Lower lobe of right lung (tissue), 2 donors: ENCODE measurements around the gene KLF7. TPM values are rescaled to one million over a fixed set of nuclear protein-coding genes. Genes with fewer than 3 reads are reported as not detected.
A peak's percentile ranks its signal among the peaks of the same experiment; 100 is the strongest.

ENCODE experiments used
- ATAC-seq, 2 donors: fragments of 200-7000 bp; cut with Tn5 transposase; one replicate each; pipeline ENCODE4 v1.9.1; 2020 to 2022; ENCODE audit warnings: mild to moderate bottlenecking in 2 of 2, moderate library complexity in 2 of 2
- DNase-seq: peaks from one replicate; pipeline ENCODE4 v3.0.0-alpha.2; 2020
- H3K27ac ChIP-seq: fragments of 200-600 bp; one replicate; pipeline ENCODE4 v1.8.0; 2022
- H3K27me3 ChIP-seq: fragments of 200-600 bp; one replicate; pipeline ENCODE4 v1.8.0; 2022; ENCODE audit warnings: low read depth
- H3K36me3 ChIP-seq: fragments of 200-600 bp; one replicate; pipeline ENCODE4 v1.8.0; 2022; ENCODE audit warnings: mild to moderate bottlenecking
- H3K4me1 ChIP-seq: fragments of 200-600 bp; one replicate; pipeline ENCODE4 v1.8.0; 2022
- H3K4me3 ChIP-seq: fragments of 200-600 bp; one replicate; pipeline ENCODE4 v1.8.0; 2022; ENCODE audit warnings: mild to moderate bottlenecking
- H3K9me3 ChIP-seq: fragments of 200-600 bp; one replicate; pipeline ENCODE4 v1.8.0; 2022
- intact Hi-C: fragments of 100-400 bp; cut with DNase I; formaldehyde crosslinking; loops from one replicate; pipeline ENCODE4 v1.11.0; 2022
- total RNA-seq: library from RNA; stranded (reverse); fragmentation: NEBNext Ultra II Directional; extraction: Animal tissue kit (Norgen Biotek cat#: 25700); gene quantifications from one replicate; pipeline ENCODE4 v1.2.1, GENCODE V29; 2021
- TF ChIP-seq, protein P1 (sequence below): fragments of 200-600 bp; IDR thresholded peaks from one replicate; pipeline ENCODE4 v1.8.0; 2022; ENCODE audit warnings: antibody characterized with exemption, mild to moderate bottlenecking
- donor health status: DM: no; HTN: yes; CAD: no; lungs with severe emphysema.

KLF7 gene
- total RNA-seq, 1 donor from 2014 or later, result 66.5 TPM

DNA sequence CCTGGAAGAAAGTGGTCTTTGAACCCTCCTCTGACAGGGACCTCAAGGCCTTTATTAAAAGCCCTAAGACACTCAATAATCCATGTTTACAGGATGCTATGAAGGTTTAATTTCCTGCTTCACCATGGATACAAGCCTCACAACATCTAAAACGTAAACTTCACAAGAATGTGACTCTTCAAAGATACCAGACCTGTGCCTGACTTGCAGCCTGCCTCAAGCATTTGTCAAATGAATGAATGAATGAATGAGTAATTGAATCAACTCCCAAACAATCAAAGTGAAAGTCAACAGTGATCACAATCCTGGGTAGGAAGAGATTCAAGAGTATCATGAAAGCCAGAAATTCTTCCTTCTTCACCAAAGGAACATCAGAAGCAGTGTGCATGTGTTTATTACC is 30.4 kb downstream of the KLF7 start:
- TF ChIP-seq, protein P1, sequence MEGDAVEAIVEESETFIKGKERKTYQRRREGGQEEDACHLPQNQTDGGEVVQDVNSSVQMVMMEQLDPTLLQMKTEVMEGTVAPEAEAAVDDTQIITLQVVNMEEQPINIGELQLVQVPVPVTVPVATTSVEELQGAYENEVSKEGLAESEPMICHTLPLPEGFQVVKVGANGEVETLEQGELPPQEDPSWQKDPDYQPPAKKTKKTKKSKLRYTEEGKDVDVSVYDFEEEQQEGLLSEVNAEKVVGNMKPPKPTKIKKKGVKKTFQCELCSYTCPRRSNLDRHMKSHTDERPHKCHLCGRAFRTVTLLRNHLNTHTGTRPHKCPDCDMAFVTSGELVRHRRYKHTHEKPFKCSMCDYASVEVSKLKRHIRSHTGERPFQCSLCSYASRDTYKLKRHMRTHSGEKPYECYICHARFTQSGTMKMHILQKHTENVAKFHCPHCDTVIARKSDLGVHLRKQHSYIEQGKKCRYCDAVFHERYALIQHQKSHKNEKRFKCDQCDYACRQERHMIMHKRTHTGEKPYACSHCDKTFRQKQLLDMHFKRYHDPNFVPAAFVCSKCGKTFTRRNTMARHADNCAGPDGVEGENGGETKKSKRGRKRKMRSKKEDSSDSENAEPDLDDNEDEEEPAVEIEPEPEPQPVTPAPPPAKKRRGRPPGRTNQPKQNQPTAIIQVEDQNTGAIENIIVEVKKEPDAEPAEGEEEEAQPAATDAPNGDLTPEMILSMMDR, result no peak
- DNase-seq, result no peak
- intact Hi-C loops, result no loop called here
- Histone ChIP-seq H3K4me3 (no peak overlapping the region), H3K9me3 (no peaks in the 10 kb centered on the region), H3K27ac (peak overlapping the region; percentile 76), H3K4me1 (peaks cover 97% of the 10 kb centered on the region), H3K36me3 (no peaks in the 10 kb centered on the region), H3K27me3 (no peaks in the 10 kb centered on the region)
- ATAC-seq, result peak; percentile 11 to 43

DNA sequence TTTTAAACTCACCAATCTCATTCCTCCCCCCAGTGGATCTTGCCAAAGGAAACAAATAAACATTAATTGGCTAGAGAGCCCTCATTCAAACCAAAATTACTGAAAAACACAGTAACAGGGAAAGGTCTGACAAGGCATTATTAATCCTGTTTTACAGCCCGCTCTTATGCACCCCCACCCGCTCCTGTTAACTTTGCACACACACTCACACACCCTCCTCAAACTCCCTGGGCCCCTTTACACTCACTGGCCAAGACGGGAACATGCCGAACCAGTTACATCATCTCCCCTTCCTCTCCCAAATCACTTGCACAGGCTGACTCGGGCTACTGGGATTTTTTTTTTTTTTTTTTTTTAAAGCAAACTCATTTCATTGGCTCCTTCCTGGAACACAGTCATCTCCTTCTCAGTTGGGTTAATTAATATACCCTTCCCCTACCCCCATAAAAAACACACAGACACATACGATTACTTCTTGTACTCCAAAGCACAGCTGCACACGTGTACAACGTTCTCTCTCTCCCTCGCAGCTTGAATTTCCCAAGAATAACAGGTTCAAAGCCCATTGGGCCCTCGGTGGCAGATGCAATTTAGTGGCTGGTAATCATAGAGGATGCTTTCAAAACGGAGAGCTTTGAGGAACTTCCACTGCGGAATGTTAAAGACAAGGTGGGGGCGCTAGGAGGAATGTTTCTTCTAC is 31.8 kb downstream of the KLF7 start:
- Histone ChIP-seq H3K27me3 (no peaks in the 10 kb centered on the region), H3K4me1 (peaks cover 94% of the 10 kb centered on the region), H3K9me3 (no peaks in the 10 kb centered on the region), H3K4me3 (no peak overlapping the region), H3K27ac (peak overlapping the region; percentile 76), H3K36me3 (no peaks in the 10 kb centered on the region)
- peak; percentile 94 to 95 for ATAC-seq
- intact Hi-C loops, result no loop called here
- TF ChIP-seq, protein P1, result no peak
- DNase-seq, result peak; percentile 78

DNA sequence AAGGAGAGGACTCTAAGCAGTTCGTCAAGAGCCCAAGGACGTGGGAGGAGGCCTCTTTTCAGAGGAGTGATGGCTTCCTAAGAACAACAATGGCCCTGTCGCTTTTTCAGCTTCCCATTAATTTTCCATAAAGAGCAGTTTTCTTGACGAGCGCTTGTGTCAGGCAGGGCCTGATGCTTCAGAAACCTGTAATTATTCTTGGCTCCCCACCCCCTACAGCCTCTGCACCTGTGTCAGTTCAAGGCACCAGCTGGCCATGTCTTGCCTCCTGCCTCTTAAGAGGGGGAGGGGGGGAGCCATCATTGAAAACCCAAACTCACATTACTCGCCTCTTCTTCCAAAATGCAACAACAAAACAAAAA is 32.3 kb downstream of the KLF7 start:
- Histone ChIP-seq H3K4me1 (peaks cover 90% of the 10 kb centered on the region), H3K9me3 (no peaks in the 10 kb centered on the region), H3K4me3 (no peak overlapping the region), H3K27me3 (no peaks in the 10 kb centered on the region), H3K36me3 (no peaks in the 10 kb centered on the region), H3K27ac (peak overlapping the region; percentile 76)
- intact Hi-C loops, result no loop called here
- no peak for DNase-seq
- TF ChIP-seq, protein P1, result no peak
- peak in 1 of 2 donors; percentile 13 for ATAC-seq

DNA sequence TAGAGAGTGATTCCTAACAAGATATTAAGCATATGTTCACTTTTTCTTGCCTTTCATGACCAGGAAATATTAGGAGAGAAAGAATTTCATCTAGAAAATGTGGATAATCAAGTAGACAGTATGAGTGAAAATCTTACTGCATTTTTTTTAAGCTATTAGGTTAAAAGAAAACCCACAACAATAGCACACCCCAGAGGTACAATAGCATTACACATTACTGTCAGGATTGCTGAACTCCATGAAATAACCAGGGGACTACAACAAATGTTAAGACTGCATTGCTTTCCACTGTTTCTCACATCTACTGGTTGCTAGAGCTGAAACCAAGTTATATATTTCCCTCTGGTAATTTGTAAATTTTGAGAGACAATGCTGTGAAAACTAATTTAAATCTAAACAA is 33.7 kb downstream of the KLF7 start:
- Histone ChIP-seq H3K4me3 (no peak overlapping the region), H3K36me3 (no peaks in the 10 kb centered on the region), H3K27ac (peak overlapping the region; percentile 76), H3K27me3 (no peaks in the 10 kb centered on the region), H3K9me3 (no peaks in the 10 kb centered on the region), H3K4me1 (peaks cover 76% of the 10 kb centered on the region)
- no peak for DNase-seq
- intact Hi-C loops, result no loop called here
- TF ChIP-seq, protein P1, result no peak
- ATAC-seq, result no peak

DNA sequence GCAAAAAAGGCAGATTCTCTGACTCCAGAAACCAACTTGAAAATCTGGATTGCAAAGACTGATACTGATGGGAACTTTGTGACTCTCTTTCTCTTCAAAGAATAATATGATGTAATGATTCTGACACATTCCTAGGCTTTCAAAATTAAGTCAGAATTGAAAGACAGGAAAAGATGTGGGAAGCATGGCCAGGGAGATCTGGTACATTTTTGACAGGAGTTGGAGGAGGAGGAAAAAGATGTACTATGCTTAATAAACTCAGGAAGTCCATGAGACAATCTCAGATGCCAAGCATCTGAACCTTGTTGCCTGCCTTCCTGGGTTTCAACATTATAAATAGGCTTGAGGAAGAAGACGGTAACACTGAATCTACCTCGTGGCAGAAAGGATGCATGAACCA is 34.2 kb downstream of the KLF7 start:
- Histone ChIP-seq H3K27me3 (no peaks in the 10 kb centered on the region), H3K27ac (peak overlapping the region; percentile 76), H3K4me3 (no peak overlapping the region), H3K36me3 (no peaks in the 10 kb centered on the region), H3K4me1 (peaks cover 71% of the 10 kb centered on the region), H3K9me3 (no peaks in the 10 kb centered on the region)
- no peak for ATAC-seq
- intact Hi-C loops, result no loop called here
- TF ChIP-seq, protein P1, result no peak
- no peak for DNase-seq
